H1 (cell line): ENCODE results near the gene BMF. TPM values are rescaled to one million over a fixed set of nuclear protein-coding genes. Genes with fewer than 3 reads are reported as not detected.

ENCODE experiments used
- CTCF ChIA-PET: fragments of 300-600 bp; sonication (Branson Sonifier 250); formaldehyde crosslinking; loops from one replicate; lab custom pipeline; 2021; ENCODE audit not compliant: partially characterized antibody; lab: Charles Lee
- POLR2A ChIA-PET: fragments of 300-600 bp; sonication (Branson Sonifier 250); formaldehyde crosslinking; loops from one replicate; lab custom pipeline; 2021; ENCODE audit warnings: inconsistent platforms; ENCODE audit not compliant: partially characterized antibody; lab: Charles Lee
- DNase-seq, 2 experiments: peaks; one replicate each; pipeline versions ENCODE4 v3.0.0 to v3.0.0-alpha.2; 2010 to 2022; ENCODE audit warnings: low spot score in 2 of 2, low read depth in 1 of 2, mixed read lengths in 1 of 2
- FAIRE-seq: peaks from 2 replicates; lab custom pipeline; 2011; peaks lifted over from hg19 to GRCh38; lab: Jason Lieb, UNC
- H2AFZ ChIP-seq: 2 replicates; pipeline ENCODE4 v1.8.1; 2012; ENCODE audit warnings: low read length, inconsistent platforms
- H2AK5ac ChIP-seq: 2 replicates; pipeline ENCODE4 v1.6.1; 2013; ENCODE audit warnings: low read depth, low read length
- H2BK120ac ChIP-seq: replicated peaks from 2 replicates; pipeline ENCODE3; 2013; ENCODE audit warnings: low read depth, low read length, inconsistent platforms
- H2BK12ac ChIP-seq: 2 replicates; pipeline ENCODE4 v1.6.1; 2013; ENCODE audit warnings: low read depth, low read length
- H2BK15ac ChIP-seq: 2 replicates; pipeline ENCODE4 v1.6.1; 2013; ENCODE audit warnings: low read length
- H2BK20ac ChIP-seq: 2 replicates; pipeline ENCODE4 v1.6.1; 2013; ENCODE audit warnings: low read length
- H2BK5ac ChIP-seq: 2 replicates; pipeline ENCODE4 v1.6.1; 2013; ENCODE audit warnings: low read depth, low read length
- H3K14ac ChIP-seq: 2 replicates; pipeline ENCODE4 v1.6.1; 2013; ENCODE audit warnings: inconsistent platforms; ENCODE audit not compliant: insufficient read length
- H3K18ac ChIP-seq: 2 replicates; pipeline ENCODE4 v1.6.1; 2013; ENCODE audit warnings: low read length; ENCODE audit errors: extremely low read depth
- H3K23ac ChIP-seq: 2 replicates; pipeline ENCODE4 v1.6.1; 2013; ENCODE audit warnings: inconsistent platforms; ENCODE audit not compliant: insufficient read length
- H3K23me2 ChIP-seq: 2 replicates; pipeline ENCODE4 v1.6.1; 2013; ENCODE audit warnings: low read depth, low read length
- H3K27ac ChIP-seq: 2 replicates; pipeline ENCODE4 v1.6.1; 2011; ENCODE audit warnings: low read depth, low read length, inconsistent platforms
- H3K27me3 ChIP-seq, 4 experiments: replicated peaks in 1 of 4; 1 replicate in 1 of 4; 2 replicates in 3 of 4; pipeline versions ENCODE4 v1.6.1 to v1.8.1; 2011 to 2013; ENCODE audit warnings: low read length in 3 of 4, mild to moderate bottlenecking in 3 of 4, inconsistent platforms in 2 of 4, mixed read lengths in 2 of 4, moderate library complexity in 1 of 4; ENCODE audit not compliant: control insufficient read depth in 3 of 4, insufficient read depth in 3 of 4; ENCODE audit errors: extremely low read depth in 1 of 4
- H3K36me3 ChIP-seq, 4 experiments: 2 replicates each; pipeline versions ENCODE4 v1.6.1 to v1.8.1; 2011 to 2013; ENCODE audit warnings: mild to moderate bottlenecking in 4 of 4, low read length in 3 of 4, moderate library complexity in 2 of 4, control low read depth in 1 of 4, inconsistent platforms in 1 of 4; ENCODE audit not compliant: insufficient read depth in 4 of 4, control insufficient read depth in 2 of 4
- H3K4ac ChIP-seq: replicated peaks from 2 replicates; pipeline ENCODE3; 2013; ENCODE audit warnings: low read length, low read depth, mixed read lengths, inconsistent platforms; ENCODE audit not compliant: insufficient read length
- H3K4me1 ChIP-seq, 4 experiments: replicated peaks in 1 of 4; 1 replicate in 1 of 4; 2 replicates in 3 of 4; pipeline versions ENCODE4 v1.6.1 to v1.8.1; 2011 to 2013; ENCODE audit warnings: low read length in 3 of 4, inconsistent platforms in 2 of 4, mixed read lengths in 1 of 4; ENCODE audit not compliant: insufficient read depth in 4 of 4, control insufficient read depth in 3 of 4
- H3K4me2 ChIP-seq, 2 experiments: 2 replicates each; pipeline versions ENCODE4 v1.6.1 to v1.8.1; 2011 to 2013; ENCODE audit warnings: low read depth in 2 of 2, low read length in 2 of 2, control low read depth in 1 of 2, inconsistent platforms in 1 of 2, mild to moderate bottlenecking in 1 of 2; ENCODE audit not compliant: insufficient read depth in 1 of 2
- H3K4me3 ChIP-seq, 4 experiments: fragments of 200-600, 300-600 bp in 1 of 4; sonication (generic), shearing (Covaris generic), sonication (Bioruptor Twin) in 1 of 4; 2 replicates each; pipeline versions ENCODE4 v1.5.1 to v1.8.1; 2011 to 2016; ENCODE audit warnings: low read length in 4 of 4, low read depth in 3 of 4, control low read depth in 2 of 4, inconsistent platforms in 2 of 4, mild to moderate bottlenecking in 2 of 4, mixed read lengths in 1 of 4, moderate library complexity in 1 of 4; ENCODE audit not compliant: insufficient read depth in 2 of 4; ENCODE audit errors: extremely low read depth in 1 of 4
- H3K56ac ChIP-seq: replicated peaks from 2 replicates; pipeline ENCODE3; 2013; ENCODE audit warnings: low read depth, mild to moderate bottlenecking, mixed read lengths, low read length, inconsistent platforms; ENCODE audit not compliant: insufficient read length
- H3K79me1 ChIP-seq: 2 replicates; pipeline ENCODE4 v1.6.1; 2013; ENCODE audit warnings: low read depth, low read length, control low read depth
- H3K79me2 ChIP-seq, 2 experiments: 2 replicates each; pipeline versions ENCODE4 v1.6.1 to v1.8.1; 2012 to 2013; ENCODE audit warnings: low read length in 2 of 2, mild to moderate bottlenecking in 2 of 2, inconsistent platforms in 1 of 2; ENCODE audit not compliant: insufficient read depth in 2 of 2, control insufficient read depth in 1 of 2
- H3K9ac ChIP-seq, 4 experiments: replicated peaks in 1 of 4; 1 replicate in 1 of 4; 2 replicates in 3 of 4; pipeline versions ENCODE4 v1.6.1 to v1.8.1; 2011 to 2013; ENCODE audit warnings: low read depth in 3 of 4, low read length in 3 of 4, control low read depth in 2 of 4, mild to moderate bottlenecking in 2 of 4, moderate library complexity in 2 of 4, inconsistent platforms in 1 of 4; ENCODE audit errors: extremely low read depth in 1 of 4
- H3K9me3 ChIP-seq, 2 experiments: 2 replicates each; pipeline versions ENCODE4 v1.6.1 to v1.8.1; 2012 to 2013; ENCODE audit warnings: mild to moderate bottlenecking in 2 of 2, moderate library complexity in 2 of 2, control low read depth in 1 of 2, inconsistent platforms in 1 of 2, low read depth in 1 of 2, low read length in 1 of 2, mixed read lengths in 1 of 2; ENCODE audit not compliant: insufficient read depth in 2 of 2
- H4K20me1 ChIP-seq, 2 experiments: replicated peaks in 1 of 2; 2 replicates each; pipeline versions ENCODE3 to v1.8.1; 2011 to 2013; ENCODE audit warnings: inconsistent platforms in 2 of 2, low read length in 2 of 2, mild to moderate bottlenecking in 1 of 2; ENCODE audit not compliant: insufficient read depth in 2 of 2, control insufficient read depth in 1 of 2
- H4K5ac ChIP-seq: 2 replicates; pipeline ENCODE4 v1.6.1; 2013; ENCODE audit warnings: low read length, low read depth, mixed read lengths, inconsistent platforms; ENCODE audit not compliant: insufficient read length
- H4K8ac ChIP-seq: 2 replicates; pipeline ENCODE4 v1.8.0; 2013; ENCODE audit warnings: mild to moderate bottlenecking, moderate library complexity, low read length, inconsistent platforms; ENCODE audit not compliant: insufficient read depth; ENCODE audit errors: extremely low read depth
- H4K91ac ChIP-seq: replicated peaks from 2 replicates; pipeline ENCODE3; 2013; ENCODE audit warnings: low read length, mixed read lengths, inconsistent platforms; ENCODE audit not compliant: insufficient read length
- RFX5 ChIP-seq: IDR thresholded peaks from 2 replicates; pipeline ENCODE4 v1.6.1; 2011; ENCODE audit warnings: low read depth, low read length, improper control_type of control experiment, borderline replicate concordance
- SP1 ChIP-seq: IDR thresholded peaks from 2 replicates; pipeline ENCODE4 v1.6.1; 2011; ENCODE audit warnings: low read depth, low read length
- WGBS, 2 experiments: shearing (Covaris generic) in 1 of 2; methylation state at CpG; one replicate each; pipeline versions ENCODE4 v1.1.6 to v1.1.7; 2013 to 2015; ENCODE audit warnings: low lambda C conversion rate in 2 of 2, mixed read lengths in 2 of 2, inconsistent platforms in 1 of 2, low coverage in 1 of 2, missing lambda C conversion rate in 1 of 2; ENCODE audit not compliant: insufficient replicate concordance in 2 of 2, insufficient coverage in 1 of 2, insufficient read length in 1 of 2; ENCODE audit errors: extremely low coverage in 1 of 2, missing lambda C conversion rate in 1 of 2; 5-methylcytosine and 5-hydroxymethylcytosine counted together
- polyA plus RNA-seq, 7 experiments: library from polyadenylated mRNA; depleted of rRNA in 3 of 7; stranded (reverse) in 5 of 7; unstranded in 2 of 7; fragments of >200 nt in 5 of 7; fragments of 200-250 nt in 2 of 7; gene quantifications; 1 replicate in 5 of 7; 2 replicates in 1 of 7; 4 replicates in 1 of 7; pipeline versions ENCODE4 v1.2.1 to v1.2.3, GENCODE V29; 2011 to 2013; ENCODE audit warnings: missing spikeins in 2 of 7, mixed read lengths in 2 of 7
- total RNA-seq: library from RNA; stranded (reverse); fragmentation: NEBNext Ultra II Directional; extraction: Animal tissue kit (Norgen Biotek cat#: 25700); gene quantifications from 2 replicates; pipeline ENCODE4 v1.2.1, GENCODE V29; 2021

BMF gene
- total and polyA plus RNA-seq, 2 of the 8 experiments (the other 6 are each of a cell fraction or from before 2014, with no cell fraction given): 21.2 to 24.2 TPM

GRCh38 chr15:40110866-40111550 is 2.3 kb upstream of the BMF start:
- H3K4me1 ChIP-seq: peaks cover 19 to 40% (median 25%) of the 10 kb centered on the region in 4 experiments
- no peak overlapping the region for H2AK5ac ChIP-seq
- peak overlapping the region; percentile 72; the same call in 1 of the 2 replicates for H2BK15ac ChIP-seq
- H2BK5ac ChIP-seq: no peak overlapping the region; the same call in 1 of the 2 replicates
- H2AFZ ChIP-seq: no peak overlapping the region
- 90% methylated on average over 9 of the region's 9 CpGs; no CpG with 5 or more reads in 1 of the 2 experiments for WGBS, 2 experiments
- no peak overlapping the region for H2BK20ac ChIP-seq
- no peak overlapping the region for H3K4me3 ChIP-seq
- no peak overlapping the region for H3K4me2 ChIP-seq
- FAIRE-seq: no peak
- TF ChIP-seq SP1 (peak; percentile 87), RFX5 (no peak)
- TF ChIP-seq, all 59 proteins: peak for 1
- Histone ChIP-seq H3K79me2 (no peaks in the 10 kb centered on the region), H4K8ac (no peak overlapping the region), H3K4ac (no peak overlapping the region), H4K91ac (no peak overlapping the region), H4K20me1 (peaks cover 0 to 2% of the 10 kb centered on the region in 2 experiments), H2BK12ac (no peak overlapping the region), H3K9me3 (no peaks in the 10 kb centered on the region), H4K5ac (no peak overlapping the region), H3K36me3 (no peaks in the 10 kb centered on the region), H2BK120ac (no peak overlapping the region), H3K18ac (no peak overlapping the region), H3K27me3 (no peaks in the 10 kb centered on the region), H3K79me1 (no peaks in the 10 kb centered on the region), H3K23me2 (peaks cover 11% of the 10 kb centered on the region; the same call in 1 of the 2 replicates), H3K27ac (no peak overlapping the region), H3K56ac (no peak overlapping the region), H3K14ac (no peak overlapping the region), H3K23ac (no peak overlapping the region), H3K9ac (no peak overlapping the region)
- ChIA-PET CTCF (interaction anchor here (0.8 to 23.9 kb wide), 15 partner anchors 8 to 324 kb away, joined by 3 to 406 read pairs (median 4); partner anchors contain the start of genes BUB1B and SRP14), POLR2A (interaction anchor here (0.5 to 2.9 kb wide), 7 partner anchors 13 to 117 kb away, joined by 3 to 19 read pairs (median 4); no protein-coding TSS in a partner anchor)
- DNase-seq: no peak
